ENCODE data around the gene CACNB4.
"Not testable (repeated sequence)": the region's sequence is repeated elsewhere in the genome, so short reads cannot be mapped to it uniquely, and the experiment has no call there.

- TF ChIP-seq CTCF (conservative IDR thresholded peaks at IDR 0.05; ENCODE audit: low read length); EZH2phosphoT487 (IDR thresholded peaks at IDR 0.05; ENCODE audit: borderline replicate concordance, low read depth, low read length): not testable (repeated sequence)
These were observed 304.4 kb downstream of the CACNB4 start for GRCh38 chr2:151794422-151794821.

All from OCI-LY7 (cell line).